ENCODE measurements around the gene LAMC1.

LAMC1 gene

DNA sequence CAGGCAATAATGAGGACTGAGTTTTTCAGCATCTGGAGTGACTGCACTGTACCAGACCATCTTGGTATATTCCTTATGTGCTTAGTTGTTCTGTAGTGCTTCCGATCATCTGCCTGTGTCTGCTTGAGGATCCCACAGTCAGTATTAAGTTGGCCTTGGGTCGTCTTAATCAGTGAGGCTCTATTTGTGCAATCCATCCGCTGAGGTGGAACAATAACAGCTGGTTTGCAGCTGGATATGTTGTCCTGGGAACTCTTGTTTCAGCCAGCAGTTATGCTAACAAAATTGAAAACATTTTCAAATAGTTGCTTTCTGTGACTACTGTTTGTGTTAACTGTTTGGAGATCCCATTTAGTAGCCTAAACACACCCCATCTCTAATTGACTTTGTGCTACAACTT lies 73.7 kb downstream of the LAMC1 start:
- Histone ChIP-seq H3K27me3 (ENCODE audit: control insufficient read depth, insufficient read depth, low read length) (no peaks in the 10 kb centered on the region), H3K4me1 (ENCODE audit: control insufficient read depth, insufficient read depth, low read length) (peaks cover 59% of the 10 kb centered on the region), H3K9me3 (ENCODE audit: control insufficient read depth, insufficient read depth, low read depth, low read length) (no peaks in the 10 kb centered on the region), H3K36me3 (ENCODE audit: control insufficient read depth, insufficient read depth, low read length) (no peaks in the 10 kb centered on the region), H3K4me3 (ENCODE audit: low read depth, low read length) (no peak overlapping the region), H3K9ac (ENCODE audit: low read length) (no peak overlapping the region), H3K27ac (ENCODE audit: low read depth, low read length) (no peak overlapping the region)

DNA sequence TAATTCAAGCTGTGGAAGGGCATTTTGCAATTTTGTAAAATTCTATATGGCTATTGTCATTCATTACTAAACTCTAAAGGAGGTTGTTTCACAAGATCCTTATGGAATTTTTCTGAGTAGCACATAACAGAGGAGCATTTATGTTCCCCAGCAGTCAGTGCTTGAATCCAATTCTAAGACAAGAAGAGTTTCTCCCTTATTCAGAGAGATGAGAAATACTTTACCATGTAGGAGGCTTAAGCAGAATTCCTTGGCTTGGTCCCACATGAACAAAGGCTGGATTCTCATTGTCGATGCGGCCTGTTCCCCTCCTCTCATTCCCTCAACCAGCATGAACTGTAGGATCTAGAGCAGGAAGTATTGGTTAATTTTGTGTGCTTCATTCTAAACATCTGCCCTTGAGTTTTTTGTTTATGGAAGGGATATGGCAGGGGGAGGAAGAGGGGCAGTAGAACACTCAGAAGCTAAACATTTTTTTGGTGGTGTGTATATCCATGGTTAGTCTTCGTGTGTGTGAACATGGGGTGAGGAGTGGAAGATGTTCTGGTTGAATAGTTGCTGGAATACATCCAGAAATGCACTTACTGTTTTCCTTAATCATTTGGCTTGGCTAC lies 74.3 kb downstream of the LAMC1 start:
- H3K27ac ChIP-seq (ENCODE audit: low read depth, low read length) = no peak overlapping the region

GRCh38 chr1:183098317-183098716 lies 75.1 kb downstream of the LAMC1 start:
- peaks cover 4% of the 10 kb centered on the region for H3K36me3 ChIP-seq (ENCODE audit: control insufficient read depth, insufficient read depth, low read length)

More for the DNA sequence above, 74.3 kb downstream of the LAMC1 start:
- Histone ChIP-seq H3K4me1 (ENCODE audit: control insufficient read depth, insufficient read depth, low read length) (peaks cover 61% of the 10 kb centered on the region), H3K27me3 (ENCODE audit: control insufficient read depth, insufficient read depth, low read length) (no peaks in the 10 kb centered on the region), H3K9ac (ENCODE audit: low read length) (no peak overlapping the region), H3K4me3 (ENCODE audit: low read depth, low read length) (no peak overlapping the region), H3K9me3 (ENCODE audit: control insufficient read depth, insufficient read depth, low read depth, low read length) (no peaks in the 10 kb centered on the region), H3K36me3 (ENCODE audit: control insufficient read depth, insufficient read depth, low read length) (no peaks in the 10 kb centered on the region)

GRCh38 chr1:183100361-183100974 lies 77.2 kb downstream of the LAMC1 start:
- Histone ChIP-seq H3K36me3 (ENCODE audit: control insufficient read depth, insufficient read depth, low read length) (peaks cover 20% of the 10 kb centered on the region), H3K9ac (ENCODE audit: low read length) (no peak overlapping the region), H3K4me3 (ENCODE audit: low read depth, low read length) (no peak overlapping the region), H3K4me1 (ENCODE audit: control insufficient read depth, insufficient read depth, low read length) (peaks cover 44% of the 10 kb centered on the region), H3K27me3 (ENCODE audit: control insufficient read depth, insufficient read depth, low read length) (no peaks in the 10 kb centered on the region), H3K9me3 (ENCODE audit: control insufficient read depth, insufficient read depth, low read depth, low read length) (no peaks in the 10 kb centered on the region), H3K27ac (ENCODE audit: low read depth, low read length) (no peak overlapping the region)

More at GRCh38 chr1:183098317-183098716, 75.1 kb downstream of the LAMC1 start:
- no peak overlapping the region for H3K9ac ChIP-seq (ENCODE audit: low read length)
- H3K27ac ChIP-seq (ENCODE audit: low read depth, low read length) = no peak overlapping the region
- no peaks in the 10 kb centered on the region for H3K9me3 ChIP-seq (ENCODE audit: control insufficient read depth, insufficient read depth, low read depth, low read length)
- no peaks in the 10 kb centered on the region for H3K27me3 ChIP-seq (ENCODE audit: control insufficient read depth, insufficient read depth, low read length)
- peaks cover 58% of the 10 kb centered on the region for H3K4me1 ChIP-seq (ENCODE audit: control insufficient read depth, insufficient read depth, low read length)
- H3K4me3 ChIP-seq (ENCODE audit: low read depth, low read length) = no peak overlapping the region

- H3K36me3 ChIP-seq (ENCODE audit: control insufficient read depth, insufficient read depth, low read length) = peaks cover 20% of the 10 kb centered on the region
- no peak overlapping the region for H3K9ac ChIP-seq (ENCODE audit: low read length)
- no peak overlapping the region for H3K4me3 ChIP-seq (ENCODE audit: low read depth, low read length)
- H3K27ac ChIP-seq (ENCODE audit: low read depth, low read length) = no peak overlapping the region
- no peaks in the 10 kb centered on the region for H3K9me3 ChIP-seq (ENCODE audit: control insufficient read depth, insufficient read depth, low read depth, low read length)
- no peaks in the 10 kb centered on the region for H3K27me3 ChIP-seq (ENCODE audit: control insufficient read depth, insufficient read depth, low read length)
- peaks cover 44% of the 10 kb centered on the region for H3K4me1 ChIP-seq (ENCODE audit: control insufficient read depth, insufficient read depth, low read length)
These were observed 77.9 kb downstream of the LAMC1 start for GRCh38 chr1:183101081-183101480.

DNA sequence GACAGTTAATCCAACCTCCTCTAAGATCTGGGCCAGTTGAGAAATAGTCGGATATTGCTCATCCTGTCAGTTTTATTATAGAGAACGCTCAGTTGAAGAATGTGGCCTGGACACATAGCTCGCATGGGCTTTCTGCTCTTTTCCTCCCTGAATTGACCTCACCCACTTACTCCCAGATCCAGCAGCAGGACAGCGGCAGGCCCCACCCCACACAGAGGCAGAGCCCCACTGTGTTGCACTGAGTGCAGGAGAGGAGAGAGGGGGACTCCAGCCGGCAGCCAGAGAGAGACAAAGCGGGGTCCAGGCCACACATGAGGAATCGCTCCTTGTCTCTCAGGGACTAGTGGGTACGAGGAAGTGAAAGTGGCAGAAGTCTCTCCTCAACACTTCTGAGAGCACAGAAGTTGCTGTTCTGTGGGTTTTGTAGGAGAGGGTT lies 78.6 kb downstream of the LAMC1 start:
- Histone ChIP-seq H3K9ac (ENCODE audit: low read length) (no peak overlapping the region), H3K36me3 (ENCODE audit: control insufficient read depth, insufficient read depth, low read length) (peaks cover 26% of the 10 kb centered on the region), H3K27ac (ENCODE audit: low read depth, low read length) (no peak overlapping the region), H3K4me1 (ENCODE audit: control insufficient read depth, insufficient read depth, low read length) (peaks cover 42% of the 10 kb centered on the region), H3K4me3 (ENCODE audit: low read depth, low read length) (no peak overlapping the region), H3K9me3 (ENCODE audit: control insufficient read depth, insufficient read depth, low read depth, low read length) (no peaks in the 10 kb centered on the region), H3K27me3 (ENCODE audit: control insufficient read depth, insufficient read depth, low read length) (no peaks in the 10 kb centered on the region)

DNA sequence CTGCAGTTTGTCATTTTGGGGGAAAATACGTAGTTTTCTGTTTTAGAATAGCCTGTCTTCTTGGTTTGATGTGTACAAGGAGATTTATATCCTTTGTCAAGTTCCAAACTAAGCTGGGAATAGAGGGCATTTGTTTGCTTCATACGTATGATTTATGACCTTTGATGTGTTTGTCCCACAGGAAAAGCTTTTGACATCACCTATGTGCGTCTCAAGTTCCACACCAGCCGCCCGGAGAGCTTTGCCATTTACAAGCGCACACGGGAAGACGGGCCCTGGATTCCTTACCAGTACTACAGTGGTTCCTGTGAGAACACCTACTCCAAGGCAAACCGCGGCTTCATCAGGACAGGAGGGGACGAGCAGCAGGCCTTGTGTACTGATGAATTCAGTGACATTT lies 79.9 kb downstream of the LAMC1 start:
- H3K4me3 ChIP-seq (ENCODE audit: low read depth, low read length) = no peak overlapping the region
- H3K9me3 ChIP-seq (ENCODE audit: control insufficient read depth, insufficient read depth, low read depth, low read length) = no peaks in the 10 kb centered on the region
- H3K27ac ChIP-seq (ENCODE audit: low read depth, low read length) = no peak overlapping the region
- no peaks in the 10 kb centered on the region for H3K27me3 ChIP-seq (ENCODE audit: control insufficient read depth, insufficient read depth, low read length)
- H3K4me1 ChIP-seq (ENCODE audit: control insufficient read depth, insufficient read depth, low read length) = peaks cover 29% of the 10 kb centered on the region
- H3K36me3 ChIP-seq (ENCODE audit: control insufficient read depth, insufficient read depth, low read length) = peaks cover 26% of the 10 kb centered on the region
- no peak overlapping the region for H3K9ac ChIP-seq (ENCODE audit: low read length)

DNA sequence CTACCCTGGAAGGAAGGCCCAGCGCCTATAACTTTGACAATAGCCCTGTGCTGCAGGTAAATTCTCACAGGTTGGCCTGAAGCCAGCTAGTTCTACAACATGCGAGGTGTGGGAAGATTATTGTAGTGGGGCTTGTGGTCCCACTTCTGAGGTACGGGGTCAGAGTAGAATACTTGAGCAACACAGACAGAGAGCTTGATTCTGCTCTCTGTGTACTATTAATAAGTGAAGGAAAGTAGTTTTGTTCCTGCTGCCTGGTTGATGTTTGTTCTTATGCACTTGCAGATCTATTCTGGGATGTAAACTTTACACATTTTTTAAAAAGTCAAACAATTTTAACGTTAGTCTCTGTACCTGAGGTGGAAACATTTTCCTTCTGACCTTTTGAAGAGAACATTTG lies 80.4 kb downstream of the LAMC1 start:
- peaks cover 26% of the 10 kb centered on the region for H3K36me3 ChIP-seq (ENCODE audit: control insufficient read depth, insufficient read depth, low read length)

DNA sequence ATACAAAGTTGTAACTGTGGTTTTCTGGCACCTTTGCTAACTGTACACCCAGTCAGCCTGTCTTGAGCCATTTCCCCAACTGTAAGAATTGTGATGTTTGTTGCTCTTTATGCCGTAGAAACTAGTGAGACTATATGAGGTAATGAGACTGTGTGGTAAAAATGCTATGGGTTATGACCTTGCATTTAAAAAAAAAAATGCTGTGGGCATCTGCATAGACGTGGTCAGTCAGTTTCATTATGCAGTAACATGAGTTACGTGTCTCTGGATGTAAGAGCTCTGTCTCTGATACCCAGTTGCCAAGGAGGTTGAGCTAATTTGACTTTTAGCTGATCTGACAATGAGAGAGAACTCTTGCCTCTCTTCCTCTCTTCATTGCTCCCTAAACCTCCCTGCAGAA lies 82.2 kb downstream of the LAMC1 start:
- Histone ChIP-seq H3K27ac (ENCODE audit: low read depth, low read length) (no peak overlapping the region), H3K27me3 (ENCODE audit: control insufficient read depth, insufficient read depth, low read length) (no peaks in the 10 kb centered on the region), H3K36me3 (ENCODE audit: control insufficient read depth, insufficient read depth, low read length) (peaks cover 41% of the 10 kb centered on the region), H3K4me1 (ENCODE audit: control insufficient read depth, insufficient read depth, low read length) (peaks cover 29% of the 10 kb centered on the region), H3K4me3 (ENCODE audit: low read depth, low read length) (no peak overlapping the region), H3K9ac (ENCODE audit: low read length) (no peak overlapping the region), H3K9me3 (ENCODE audit: control insufficient read depth, insufficient read depth, low read depth, low read length) (no peaks in the 10 kb centered on the region)

More for the DNA sequence above, 80.4 kb downstream of the LAMC1 start:
- no peak overlapping the region for H3K27ac ChIP-seq (ENCODE audit: low read depth, low read length)
- no peaks in the 10 kb centered on the region for H3K9me3 ChIP-seq (ENCODE audit: control insufficient read depth, insufficient read depth, low read depth, low read length)
- no peaks in the 10 kb centered on the region for H3K27me3 ChIP-seq (ENCODE audit: control insufficient read depth, insufficient read depth, low read length)
- H3K4me1 ChIP-seq (ENCODE audit: control insufficient read depth, insufficient read depth, low read length) = peaks cover 26% of the 10 kb centered on the region
- H3K9ac ChIP-seq (ENCODE audit: low read length) = no peak overlapping the region
- no peak overlapping the region for H3K4me3 ChIP-seq (ENCODE audit: low read depth, low read length)

- no peak overlapping the region for H3K4me3 ChIP-seq (ENCODE audit: low read depth, low read length)
- no peaks in the 10 kb centered on the region for H3K9me3 ChIP-seq (ENCODE audit: control insufficient read depth, insufficient read depth, low read depth, low read length)
- H3K27me3 ChIP-seq (ENCODE audit: control insufficient read depth, insufficient read depth, low read length) = no peaks in the 10 kb centered on the region
- no peak overlapping the region for H3K27ac ChIP-seq (ENCODE audit: low read depth, low read length)
- peaks cover 41% of the 10 kb centered on the region for H3K36me3 ChIP-seq (ENCODE audit: control insufficient read depth, insufficient read depth, low read length)
- H3K4me1 ChIP-seq (ENCODE audit: control insufficient read depth, insufficient read depth, low read length) = peaks cover 22% of the 10 kb centered on the region
- H3K9ac ChIP-seq (ENCODE audit: low read length) = no peak overlapping the region
These were observed 82.9 kb downstream of the LAMC1 start for GRCh38 chr1:183106166-183106565.

GRCh38 chr1:183106746-183107145 lies 83.5 kb downstream of the LAMC1 start:
- H3K9ac ChIP-seq (ENCODE audit: low read length) = no peak overlapping the region
- H3K36me3 ChIP-seq (ENCODE audit: control insufficient read depth, insufficient read depth, low read length) = peaks cover 41% of the 10 kb centered on the region
- H3K27me3 ChIP-seq (ENCODE audit: control insufficient read depth, insufficient read depth, low read length) = no peaks in the 10 kb centered on the region
- H3K9me3 ChIP-seq (ENCODE audit: control insufficient read depth, insufficient read depth, low read depth, low read length) = no peaks in the 10 kb centered on the region
- H3K27ac ChIP-seq (ENCODE audit: low read depth, low read length) = no peak overlapping the region
- peaks cover 20% of the 10 kb centered on the region for H3K4me1 ChIP-seq (ENCODE audit: control insufficient read depth, insufficient read depth, low read length)
- H3K4me3 ChIP-seq (ENCODE audit: low read depth, low read length) = no peak overlapping the region
